ENCODE measurements around the gene GLYATL2. TPM values are rescaled to one million over a fixed set of nuclear protein-coding genes. Genes with fewer than 3 reads are reported as not detected.

Gene GLYATL2
- polyA plus RNA-seq, 5 donors, result 1.1 to 3.2 (median 2.1) TPM

DNA sequence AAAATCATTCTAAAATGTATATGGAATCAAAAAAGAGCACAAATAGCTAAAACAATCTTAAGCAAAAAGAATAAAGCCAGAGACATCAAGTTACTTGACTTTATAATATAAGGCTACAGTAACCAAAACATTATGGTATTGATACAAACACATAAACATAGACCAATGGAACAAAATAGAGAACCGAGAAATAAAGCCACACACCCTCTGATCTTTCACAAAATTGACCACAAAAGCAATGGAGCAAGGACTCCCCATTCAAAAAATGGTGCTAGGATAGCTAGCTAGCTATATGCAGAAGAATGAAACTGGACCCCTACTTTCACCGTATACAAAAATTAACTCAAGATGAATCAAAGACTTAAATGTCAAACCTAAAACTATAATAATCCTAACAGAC is 43.2 kb downstream of the GLYATL2 start:
- no peak for DNase-seq

- no peak for DNase-seq
Measured at GRCh38 chr11:58796333-58796732, 48.2 kb downstream of the GLYATL2 start.

GRCh38 chr11:58788355-58789023 is 56.0 kb downstream of the GLYATL2 start:
- DNase-seq, result peak; percentile 17 to 38

- no peak for DNase-seq
Measured at GRCh38 chr11:58787903-58788302, 56.6 kb downstream of the GLYATL2 start.

- DNase-seq, result no peak
Measured at GRCh38 chr11:58786693-58787092, 57.8 kb downstream of the GLYATL2 start.

DNA sequence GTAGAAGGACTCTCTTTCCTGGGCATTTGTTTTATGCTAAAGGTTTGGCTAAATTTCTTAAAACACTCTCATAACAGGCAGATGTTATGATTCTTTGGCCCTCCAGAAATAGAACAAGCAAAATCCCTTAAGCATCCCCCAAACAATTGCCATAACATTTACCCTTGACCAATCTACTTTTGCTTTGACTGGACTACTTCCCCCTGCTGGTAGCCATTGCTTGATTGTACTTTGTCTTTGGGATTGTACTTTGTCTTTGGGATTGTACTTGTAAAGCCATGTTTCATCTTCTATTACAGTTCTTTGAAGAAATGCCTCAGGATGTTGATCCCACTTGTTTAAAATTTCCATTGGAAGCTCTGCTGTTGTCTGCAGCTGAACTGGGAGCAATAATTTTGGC is 59.5 kb downstream of the GLYATL2 start:
- no peak for DNase-seq

Other genes with a start within 250 kb of the GLYATL2 start
- gene CNTF, start 222.0 kb downstream of the GLYATL2 start, polyA plus RNA-seq (ENCODE audit: insufficient read depth in 1 of 5, insufficient read length in 5 of 5, low replicate concordance in 1 of 5), result 1 to 10 TPM in 4 of 5 donors, under 1 TPM in 1; 0.61 to 1.2 (median 1.0) TPM
- gene GLYAT, start 112.8 kb downstream of the GLYATL2 start, polyA plus RNA-seq (ENCODE audit: insufficient read depth in 1 of 5, insufficient read length in 5 of 5, low replicate concordance in 1 of 5), result under 1 TPM in 2 of 5 donors, not detected in 3; 0.18 to 0.58 TPM
- gene GLYATL1, start 94.8 kb upstream of the GLYATL2 start, polyA plus RNA-seq (ENCODE audit: insufficient read depth in 1 of 5, insufficient read length in 5 of 5, low replicate concordance in 1 of 5), result 1 to 10 TPM; 2.9 to 5.1 (median 4.7) TPM
- gene GLYATL1B, start 241.6 kb upstream of the GLYATL2 start, polyA plus RNA-seq (ENCODE audit: insufficient read depth in 1 of 5, insufficient read length in 5 of 5, low replicate concordance in 1 of 5), result under 1 TPM in 3 of 5 donors, not detected in 2; 0.16 to 0.73 (median 0.23) TPM

All from right lung (tissue), 5 donors.